Measurements from ENCODE around the gene TRIM54.
"Not testable (repeated sequence)": the region's sequence is repeated elsewhere in the genome, so short reads cannot be mapped to it uniquely, and the experiment has no call there.

TRIM54 gene

DNA sequence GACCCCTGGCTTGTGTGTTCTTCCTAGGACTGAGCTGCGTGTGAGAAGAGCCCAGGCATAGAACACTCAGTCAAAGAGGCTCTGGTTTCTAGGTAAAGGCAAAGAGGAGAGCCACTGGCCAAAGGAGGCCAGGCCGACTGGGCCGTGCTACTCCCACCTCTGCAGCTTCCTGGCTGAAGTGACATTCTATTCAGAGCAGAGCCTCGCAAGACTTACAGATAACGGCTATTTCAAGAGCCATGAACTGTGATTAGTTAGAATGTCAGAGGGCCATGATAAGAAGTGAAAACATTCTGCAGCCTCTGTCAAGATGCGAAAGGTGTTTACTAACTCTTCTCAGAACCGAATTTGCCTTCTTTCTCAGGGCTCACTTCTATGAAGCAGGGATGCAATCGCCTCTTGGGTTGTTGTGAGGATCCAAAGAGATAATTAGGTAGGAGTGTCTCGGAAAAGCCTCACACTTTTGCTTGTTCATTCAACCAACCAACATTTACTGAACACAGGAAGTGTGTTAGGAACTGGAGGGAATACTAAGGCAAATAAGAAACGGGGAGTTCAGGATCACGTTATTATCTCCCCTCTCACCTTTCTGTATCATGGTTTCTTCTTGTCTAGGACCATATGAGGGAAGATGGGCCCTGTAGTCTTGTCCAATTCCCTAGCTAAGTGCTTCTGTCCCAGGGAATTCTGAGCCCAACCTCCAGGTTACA is 10.4 kb upstream of the TRIM54 start:
- Histone ChIP-seq H3K4me3 (ENCODE audit: low read depth in 1 of 2, low read length in 2 of 2) (no peak overlapping the region), H3K9me3 (ENCODE audit: low read length) (no peaks in the 10 kb centered on the region), H3K9ac (ENCODE audit: low read length) (no peak overlapping the region), H3K27me3 (ENCODE audit: control insufficient read depth in 1 of 2, insufficient read depth in 2 of 2, low read length in 2 of 2) (peaks cover 0 to 7% of the 10 kb centered on the region in 2 donors), H3K36me3 (ENCODE audit: insufficient read depth, low read length) (no peaks in the 10 kb centered on the region), H3K4me1 (ENCODE audit: insufficient read depth, low read length) (no peaks in the 10 kb centered on the region), H3K27ac (ENCODE audit: low read depth, low read length) (no peak overlapping the region)

DNA sequence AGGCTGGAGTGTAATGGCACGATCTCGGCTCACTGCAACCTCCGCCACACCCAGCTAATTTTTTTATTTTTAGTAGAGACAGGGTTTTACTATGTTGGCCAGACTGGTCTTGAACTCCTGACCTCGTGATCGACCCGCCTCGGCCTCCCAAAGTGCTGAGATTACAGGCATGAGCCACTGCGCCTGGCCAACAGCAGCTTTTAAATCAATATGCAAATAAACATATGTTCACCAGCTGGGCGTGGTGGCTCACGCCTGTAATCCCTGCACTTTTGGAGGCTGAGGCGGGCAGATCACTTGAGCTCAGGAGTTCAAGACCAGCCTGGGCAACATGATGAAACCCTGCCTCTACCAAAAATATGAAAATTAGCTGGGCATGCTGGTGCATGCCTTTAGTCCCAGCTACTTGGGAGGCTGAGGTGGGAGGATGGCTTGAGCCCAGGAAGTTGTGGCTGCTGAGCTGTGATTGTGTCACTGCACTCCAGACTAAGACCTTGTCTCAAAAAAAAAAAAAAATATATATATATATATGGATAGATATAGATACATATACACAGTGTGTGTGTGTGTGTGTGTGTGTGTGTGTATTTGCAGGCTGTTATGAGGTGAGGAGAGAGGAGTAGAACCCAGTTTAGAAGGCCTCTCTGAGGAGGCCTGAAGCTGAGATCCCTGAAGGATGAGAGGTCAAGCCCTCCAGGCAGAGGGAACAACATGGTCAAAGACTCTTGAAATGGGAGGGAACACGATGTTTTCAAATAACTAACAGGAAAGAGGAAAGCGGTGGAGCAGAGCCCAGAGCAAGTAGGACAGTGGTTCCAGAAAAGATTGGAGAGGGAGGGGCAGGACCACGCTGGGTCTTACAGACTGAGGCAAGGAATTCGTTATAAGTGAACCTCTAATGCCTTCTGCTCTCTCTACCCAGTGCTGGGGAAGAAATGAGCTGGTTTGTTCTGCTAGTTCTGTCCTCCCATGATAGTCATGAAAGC is 9.4 kb upstream of the TRIM54 start:
- H3K36me3 ChIP-seq (ENCODE audit: insufficient read depth, low read length); H3K27me3 ChIP-seq (ENCODE audit: control insufficient read depth in 1 of 2, insufficient read depth in 2 of 2, low read length in 2 of 2); H3K27ac ChIP-seq (ENCODE audit: low read depth, low read length): not testable (repeated sequence)

DNA sequence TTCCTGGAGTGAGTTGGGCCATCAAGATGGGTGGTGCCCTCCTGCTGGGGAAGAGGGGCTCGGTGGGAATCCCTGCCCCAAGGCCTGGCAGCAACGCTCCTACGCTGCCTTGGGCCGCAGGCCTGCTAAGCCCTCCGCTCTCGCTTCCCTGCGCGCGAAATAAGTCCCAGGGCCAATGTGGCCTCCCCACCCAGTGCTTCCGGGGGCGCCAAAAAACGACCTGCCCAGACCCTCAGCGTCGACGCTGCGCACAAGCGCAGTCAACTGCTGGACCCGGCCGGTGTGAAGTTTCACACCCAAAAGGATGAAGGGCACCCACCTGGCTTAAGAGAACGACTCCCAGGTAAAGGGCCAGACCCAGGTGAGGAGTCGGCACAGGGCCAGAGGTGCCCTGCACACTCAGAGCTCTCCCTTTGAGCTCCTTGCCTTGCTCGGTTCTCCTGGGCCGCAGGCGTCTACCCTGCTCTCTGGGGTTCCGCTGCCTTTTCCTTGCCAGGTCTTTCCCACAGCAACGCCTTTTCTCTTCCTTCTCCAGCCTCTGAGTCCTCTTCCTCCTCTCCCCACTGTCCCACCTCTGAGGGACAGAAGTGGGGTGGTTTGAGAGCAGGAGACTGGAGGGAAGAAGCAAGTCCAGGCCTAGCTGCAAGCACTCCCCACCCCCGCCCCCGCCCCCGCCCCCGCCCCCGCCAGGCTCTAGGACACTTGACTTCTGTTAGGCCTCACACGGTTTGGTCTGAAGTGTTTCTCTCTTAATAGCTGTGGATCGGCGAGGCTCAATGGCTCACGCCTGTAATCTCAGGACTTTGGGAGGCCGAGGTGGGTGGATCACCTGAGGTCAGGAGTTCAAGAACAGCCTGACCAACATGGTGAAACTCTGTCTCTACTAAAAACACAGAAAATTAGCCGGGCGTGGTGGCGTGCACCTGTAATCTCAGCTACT is 6.7 kb upstream of the TRIM54 start, which contains the start of gene DNAJC5G:
Gene DNAJC5G (plus strand): TSS at position 223 of the 940 bp plus-strand sequence. CDS start 1,296 bp downstream, outside the sequence.
- Histone ChIP-seq H3K9ac (ENCODE audit: low read length) (no peak within 1 kb of the TSS), H3K9me3 (ENCODE audit: low read length) (no peaks in the 10 kb centered on the region), H3K4me3 (ENCODE audit: low read depth in 1 of 2, low read length in 2 of 2) (no peak within 1 kb of the TSS), H3K36me3 (ENCODE audit: insufficient read depth, low read length) (no peaks in the 10 kb centered on the region), H3K27me3 (ENCODE audit: control insufficient read depth in 1 of 2, insufficient read depth in 2 of 2, low read length in 2 of 2) (no peaks in the 10 kb centered on the region), H3K27ac (ENCODE audit: low read depth, low read length) (no peak within 1 kb of the TSS), H3K4me1 (ENCODE audit: insufficient read depth, low read length) (peaks cover 4% of the 10 kb centered on the region)

More for the DNA sequence above, 9.4 kb upstream of the TRIM54 start:
- not testable (repeated sequence) for H3K4me3 ChIP-seq (ENCODE audit: low read depth in 1 of 2, low read length in 2 of 2); H3K4me1 ChIP-seq (ENCODE audit: insufficient read depth, low read length); H3K9ac ChIP-seq (ENCODE audit: low read length); H3K9me3 ChIP-seq (ENCODE audit: low read length)

DNA sequence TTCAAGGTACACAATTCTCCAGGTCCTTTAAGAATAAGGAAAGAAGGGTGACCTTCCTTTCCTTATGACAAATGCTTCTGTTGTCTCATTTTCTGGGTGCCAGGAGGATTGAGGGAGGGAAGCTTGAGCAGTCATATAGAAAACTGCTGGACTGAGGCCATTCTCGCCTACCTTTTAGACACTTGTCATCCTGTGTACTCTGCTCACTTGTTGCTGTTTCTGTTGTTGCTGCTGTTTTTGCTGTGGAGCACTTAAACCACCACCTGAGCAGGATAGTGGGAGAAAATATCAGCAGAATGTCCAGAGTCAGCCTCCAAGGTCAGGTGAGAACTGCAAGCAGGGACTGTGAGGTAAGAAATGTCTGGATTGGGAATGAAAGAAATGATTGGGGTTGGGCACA is 4.2 kb upstream of the TRIM54 start:
- Histone ChIP-seq H3K4me3 (ENCODE audit: low read depth in 1 of 2, low read length in 2 of 2) (no peak overlapping the region), H3K27me3 (ENCODE audit: control insufficient read depth in 1 of 2, insufficient read depth in 2 of 2, low read length in 2 of 2) (peaks cover 0 to 9% of the 10 kb centered on the region in 2 donors), H3K9ac (ENCODE audit: low read length) (no peak overlapping the region), H3K4me1 (ENCODE audit: insufficient read depth, low read length) (peaks cover 4% of the 10 kb centered on the region), H3K9me3 (ENCODE audit: low read length) (no peaks in the 10 kb centered on the region), H3K36me3 (ENCODE audit: insufficient read depth, low read length) (no peaks in the 10 kb centered on the region), H3K27ac (ENCODE audit: low read depth, low read length) (no peak overlapping the region)

DNA sequence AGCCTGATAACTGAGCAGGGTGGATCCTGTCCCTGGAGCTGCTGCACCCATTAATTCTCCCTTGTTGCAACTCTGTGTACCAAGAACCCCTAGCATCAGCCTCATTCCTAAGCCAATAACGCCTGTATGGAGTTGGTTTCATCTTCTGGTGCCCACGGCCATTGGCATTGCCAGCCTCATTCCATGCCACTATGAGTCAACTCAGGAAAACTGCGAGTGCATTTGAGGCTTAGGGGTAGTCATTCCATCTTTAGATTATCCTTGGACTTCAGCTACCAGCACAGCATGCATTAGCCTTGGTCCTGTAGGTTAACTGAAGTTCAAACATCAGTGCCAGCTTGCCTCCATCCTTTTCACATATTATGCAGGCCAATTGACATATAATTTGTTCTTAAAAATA is 1.4 kb upstream of the TRIM54 start:
- peaks cover 4% of the 10 kb centered on the region for H3K4me1 ChIP-seq (ENCODE audit: insufficient read depth, low read length)
- peaks cover 0 to 10% of the 10 kb centered on the region in 2 donors for H3K27me3 ChIP-seq (ENCODE audit: control insufficient read depth in 1 of 2, insufficient read depth in 2 of 2, low read length in 2 of 2)
- H3K9me3 ChIP-seq (ENCODE audit: low read length) = no peaks in the 10 kb centered on the region
- H3K4me3 ChIP-seq (ENCODE audit: low read depth in 1 of 2, low read length in 2 of 2) = no peak overlapping the region
- H3K9ac ChIP-seq (ENCODE audit: low read length) = no peak overlapping the region
- no peak overlapping the region for H3K27ac ChIP-seq (ENCODE audit: low read depth, low read length)
- H3K36me3 ChIP-seq (ENCODE audit: insufficient read depth, low read length) = no peaks in the 10 kb centered on the region

DNA sequence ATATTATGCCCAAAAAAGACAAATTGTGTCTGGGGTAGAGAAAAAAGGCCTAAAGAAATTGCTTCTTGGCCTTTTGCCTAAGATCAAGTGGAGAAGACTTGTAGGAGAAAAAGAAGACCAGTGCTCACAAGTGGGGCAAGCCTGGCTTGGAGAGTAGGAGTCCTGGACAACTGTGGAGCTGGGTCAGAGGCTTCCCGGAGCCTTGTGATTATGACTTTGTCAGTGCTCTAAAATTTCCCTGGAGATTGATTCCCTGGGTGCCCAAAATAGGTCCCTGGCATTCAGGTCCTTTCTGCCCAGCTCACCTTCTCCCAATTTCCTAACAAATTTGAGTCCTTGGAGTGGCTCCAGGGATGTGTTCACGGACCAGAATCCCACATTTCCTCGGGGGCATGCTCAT is 787 bp upstream of the TRIM54 start:
- H3K4me3 ChIP-seq (ENCODE audit: low read depth in 1 of 2, low read length in 2 of 2) = no peak overlapping the region
- no peak overlapping the region for H3K27ac ChIP-seq (ENCODE audit: low read depth, low read length)
- H3K9me3 ChIP-seq (ENCODE audit: low read length) = no peaks in the 10 kb centered on the region
- no peak overlapping the region for H3K9ac ChIP-seq (ENCODE audit: low read length)
- H3K36me3 ChIP-seq (ENCODE audit: insufficient read depth, low read length) = no peaks in the 10 kb centered on the region
- H3K4me1 ChIP-seq (ENCODE audit: insufficient read depth, low read length) = peaks cover 4% of the 10 kb centered on the region
- peaks cover 0 to 10% of the 10 kb centered on the region in 2 donors for H3K27me3 ChIP-seq (ENCODE audit: control insufficient read depth in 1 of 2, insufficient read depth in 2 of 2, low read length in 2 of 2)

DNA sequence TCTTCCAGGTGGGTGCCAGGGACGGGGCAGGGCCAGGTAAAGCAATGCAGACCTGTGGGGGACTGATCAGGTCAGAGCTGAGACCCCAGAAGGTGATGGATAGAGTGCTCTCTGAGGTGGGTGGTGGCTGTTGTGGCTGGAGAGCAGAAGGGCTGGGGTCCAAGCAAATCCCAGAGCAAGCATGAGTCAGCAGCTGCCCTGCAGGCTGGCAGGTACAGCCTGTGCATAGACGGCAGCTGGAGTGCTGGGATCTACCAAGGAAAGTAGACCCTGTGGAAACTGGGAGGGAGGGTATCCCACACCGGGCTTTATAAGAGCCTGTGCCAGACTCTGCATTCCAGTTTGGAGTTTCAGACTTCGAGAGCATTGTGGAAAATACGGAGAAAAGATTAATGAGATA is 663 bp downstream of the TRIM54 start:
- H3K36me3 ChIP-seq (ENCODE audit: insufficient read depth, low read length) = no peaks in the 10 kb centered on the region
- H3K9me3 ChIP-seq (ENCODE audit: low read length) = no peaks in the 10 kb centered on the region
- peaks cover 0 to 10% of the 10 kb centered on the region in 2 donors for H3K27me3 ChIP-seq (ENCODE audit: control insufficient read depth in 1 of 2, insufficient read depth in 2 of 2, low read length in 2 of 2)
- H3K4me3 ChIP-seq (ENCODE audit: low read depth in 1 of 2, low read length in 2 of 2) = no peak overlapping the region
- no peak overlapping the region for H3K9ac ChIP-seq (ENCODE audit: low read length)
- H3K4me1 ChIP-seq (ENCODE audit: insufficient read depth, low read length) = peaks cover 4% of the 10 kb centered on the region
- no peak overlapping the region for H3K27ac ChIP-seq (ENCODE audit: low read depth, low read length)

DNA sequence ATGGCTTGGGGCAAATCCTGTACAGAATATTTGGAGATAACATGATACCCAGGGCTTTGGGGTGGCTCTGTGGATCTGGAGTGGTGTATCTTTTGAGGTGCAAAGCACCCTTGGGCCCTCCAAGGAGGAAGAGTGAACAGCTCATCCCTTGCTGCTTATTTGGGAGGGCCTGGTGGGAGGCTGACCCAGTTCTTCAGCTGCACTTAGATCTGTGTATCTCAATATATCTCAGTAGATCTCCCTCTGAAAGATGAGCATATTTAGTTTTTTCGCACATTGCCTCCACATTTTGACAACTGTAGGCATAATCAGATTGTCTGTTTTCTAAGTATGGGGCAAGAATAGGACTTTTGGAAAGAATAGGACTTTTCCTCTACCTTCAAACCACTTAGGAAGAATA is 2.8 kb downstream of the TRIM54 start:
- Histone ChIP-seq H3K9me3 (ENCODE audit: low read length) (no peaks in the 10 kb centered on the region), H3K4me1 (ENCODE audit: insufficient read depth, low read length) (peaks cover under 1% of the 10 kb centered on the region), H3K27ac (ENCODE audit: low read depth, low read length) (no peak overlapping the region), H3K27me3 (ENCODE audit: control insufficient read depth in 1 of 2, insufficient read depth in 2 of 2, low read length in 2 of 2) (peaks cover 0 to 10% of the 10 kb centered on the region in 2 donors), H3K36me3 (ENCODE audit: insufficient read depth, low read length) (no peaks in the 10 kb centered on the region), H3K4me3 (ENCODE audit: low read depth in 1 of 2, low read length in 2 of 2) (no peak overlapping the region), H3K9ac (ENCODE audit: low read length) (no peak overlapping the region)

DNA sequence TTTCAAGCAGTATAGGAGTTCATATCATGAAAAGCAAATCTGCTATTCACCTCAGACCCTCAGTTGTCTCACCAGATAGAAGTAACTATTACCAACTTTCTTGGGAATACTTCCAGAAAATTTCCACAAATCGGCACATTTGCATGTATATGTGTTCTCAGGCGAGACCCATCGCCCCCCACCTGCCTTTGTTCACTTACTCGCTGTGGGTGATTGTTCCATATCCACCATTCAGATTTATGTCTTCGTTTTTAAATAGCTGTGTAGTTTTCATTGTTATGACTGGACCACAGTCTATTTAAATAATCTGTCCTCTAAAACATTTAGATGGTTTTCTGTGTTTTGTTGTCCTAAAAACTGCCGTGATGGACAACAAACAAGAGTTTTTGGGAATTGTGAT is 3.3 kb downstream of the TRIM54 start:
- no peaks in the 10 kb centered on the region for H3K9me3 ChIP-seq (ENCODE audit: low read length)
- peaks cover 0 to 10% of the 10 kb centered on the region in 2 donors for H3K27me3 ChIP-seq (ENCODE audit: control insufficient read depth in 1 of 2, insufficient read depth in 2 of 2, low read length in 2 of 2)
- no peak overlapping the region for H3K4me3 ChIP-seq (ENCODE audit: low read depth in 1 of 2, low read length in 2 of 2)
- H3K36me3 ChIP-seq (ENCODE audit: insufficient read depth, low read length) = no peaks in the 10 kb centered on the region
- H3K9ac ChIP-seq (ENCODE audit: low read length) = no peak overlapping the region
- H3K4me1 ChIP-seq (ENCODE audit: insufficient read depth, low read length) = no peaks in the 10 kb centered on the region
- no peak overlapping the region for H3K27ac ChIP-seq (ENCODE audit: low read depth, low read length)

DNA sequence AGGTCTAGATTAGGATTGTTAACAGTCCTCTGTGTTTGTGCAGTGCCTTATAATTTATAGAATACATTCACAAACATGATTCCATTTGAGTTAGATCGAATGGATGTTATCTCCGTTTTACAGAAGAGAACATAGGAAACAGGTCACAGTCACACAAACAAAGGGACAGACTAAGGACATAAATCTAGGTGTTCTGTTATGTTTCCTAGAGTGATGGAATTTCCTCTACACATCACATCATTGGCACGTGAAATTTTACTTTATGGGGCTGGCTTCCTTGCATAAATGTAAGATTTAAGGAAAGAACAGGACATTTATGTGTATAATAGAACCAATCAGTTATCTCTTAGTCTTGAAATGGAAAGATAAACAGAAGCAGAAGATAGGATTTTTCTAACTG is 6.4 kb downstream of the TRIM54 start:
- H3K4me1 ChIP-seq (ENCODE audit: insufficient read depth, low read length) = no peaks in the 10 kb centered on the region
- H3K27me3 ChIP-seq (ENCODE audit: control insufficient read depth in 1 of 2, insufficient read depth in 2 of 2, low read length in 2 of 2) = no peaks in the 10 kb centered on the region
- H3K9me3 ChIP-seq (ENCODE audit: low read length) = no peaks in the 10 kb centered on the region
- H3K9ac ChIP-seq (ENCODE audit: low read length) = no peak overlapping the region
- no peak overlapping the region for H3K4me3 ChIP-seq (ENCODE audit: low read depth in 1 of 2, low read length in 2 of 2)
- H3K27ac ChIP-seq (ENCODE audit: low read depth, low read length) = no peak overlapping the region
- H3K36me3 ChIP-seq (ENCODE audit: insufficient read depth, low read length) = no peaks in the 10 kb centered on the region

DNA sequence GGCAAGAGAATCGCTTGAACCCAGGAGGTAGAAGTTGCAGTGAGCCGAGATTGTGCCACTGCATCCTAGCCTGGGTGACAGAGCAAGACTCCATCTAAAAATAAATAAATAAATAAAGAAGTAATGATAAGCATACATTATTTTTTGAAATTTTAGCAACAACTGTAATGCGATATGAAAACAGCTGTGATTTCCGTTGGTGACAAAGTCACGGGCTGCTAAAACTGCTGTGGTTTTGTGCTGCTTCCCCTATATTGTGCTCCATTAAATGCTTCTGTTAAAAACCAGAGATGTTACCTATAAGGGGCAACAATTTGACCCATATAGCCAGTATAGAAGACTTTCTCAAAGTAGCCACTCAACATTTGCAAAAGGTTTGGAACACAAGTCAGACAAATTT is 8.3 kb downstream of the TRIM54 start:
- Histone ChIP-seq H3K36me3 (ENCODE audit: insufficient read depth, low read length) (no peaks in the 10 kb centered on the region), H3K9ac (ENCODE audit: low read length) (no peak overlapping the region), H3K27ac (ENCODE audit: low read depth, low read length) (no peak overlapping the region), H3K4me3 (ENCODE audit: low read depth in 1 of 2, low read length in 2 of 2) (no peak overlapping the region), H3K4me1 (ENCODE audit: insufficient read depth, low read length) (no peaks in the 10 kb centered on the region), H3K9me3 (ENCODE audit: low read length) (no peaks in the 10 kb centered on the region), H3K27me3 (ENCODE audit: control insufficient read depth in 1 of 2, insufficient read depth in 2 of 2, low read length in 2 of 2) (no peaks in the 10 kb centered on the region)

All from muscle layer of colon (tissue), 2 donors.